Measurements from ENCODE around the gene EIF3F.

The EIF3F gene

GRCh38 chr11:7986768-7987559 lies at the start of gene EIF3F:
Gene EIF3F (plus strand): TSS chr11:7987337. CDS start chr11:7987353, 16 bp downstream.
- peak; percentile 65 to 80 (median 73) for DNase-seq (ENCODE audit: low read depth in 4 of 4, low spot score in 1 of 4)

GRCh38 chr11:7941146-7941545 lies 46.0 kb upstream of the EIF3F start:
- DNase-seq (ENCODE audit: low read depth in 4 of 4, low spot score in 1 of 4): no peak

GRCh38 chr11:7941608-7942007 lies 45.5 kb upstream of the EIF3F start, which contains the start of gene OR10A3:
Gene OR10A3 (minus strand): TSS chr11:7941708. CDS start chr11:7939520, 2,188 bp downstream.
- DNase-seq (ENCODE audit: low read depth in 4 of 4, low spot score in 1 of 4): no peak

GRCh38 chr11:7944123-7944522 lies 43.0 kb upstream of the EIF3F start:
- DNase-seq (ENCODE audit: low read depth in 4 of 4, low spot score in 1 of 4): no peak

- no peak for DNase-seq (ENCODE audit: low read depth in 4 of 4, low spot score in 1 of 4)
These were observed 37.2 kb upstream of the EIF3F start for GRCh38 chr11:7949934-7950333.

- DNase-seq (ENCODE audit: low read depth in 4 of 4, low spot score in 1 of 4): no peak
These were observed 31.9 kb upstream of the EIF3F start for GRCh38 chr11:7955191-7955590.

GRCh38 chr11:7964261-7964660 lies 22.9 kb upstream of the EIF3F start:
- DNase-seq (ENCODE audit: low read depth in 4 of 4, low spot score in 1 of 4): no peak

- DNase-seq (ENCODE audit: low read depth in 4 of 4, low spot score in 1 of 4): no peak
These were observed 22.3 kb upstream of the EIF3F start for GRCh38 chr11:7964873-7965272.

- DNase-seq (ENCODE audit: low read depth in 4 of 4, low spot score in 1 of 4): no peak
These were observed 21.8 kb upstream of the EIF3F start, which contains the start of gene NLRP10 for GRCh38 chr11:7965386-7965785. Gene NLRP10 (minus strand): TSS chr11:7965447. CDS start chr11:7963495, 1,952 bp downstream.

GRCh38 chr11:7967097-7967496 lies 20.0 kb upstream of the EIF3F start:
- DNase-seq (ENCODE audit: low read depth in 4 of 4, low spot score in 1 of 4): no peak

- no peak for DNase-seq (ENCODE audit: low read depth in 4 of 4, low spot score in 1 of 4)
These were observed 19.3 kb upstream of the EIF3F start for GRCh38 chr11:7967826-7968225.

- no peak for DNase-seq (ENCODE audit: low read depth in 4 of 4, low spot score in 1 of 4)
These were observed 18.5 kb upstream of the EIF3F start for GRCh38 chr11:7968686-7969085.

GRCh38 chr11:7969756-7970646 lies 17.1 kb upstream of the EIF3F start:
- DNase-seq (ENCODE audit: low read depth in 4 of 4, low spot score in 1 of 4): no peak

GRCh38 chr11:7971846-7972245 lies 15.3 kb upstream of the EIF3F start:
- DNase-seq (ENCODE audit: low read depth in 4 of 4, low spot score in 1 of 4): no peak

GRCh38 chr11:7973011-7973410 lies 14.1 kb upstream of the EIF3F start:
- DNase-seq (ENCODE audit: low read depth in 4 of 4, low spot score in 1 of 4): no peak

GRCh38 chr11:7974668-7975067 lies 12.5 kb upstream of the EIF3F start:
- DNase-seq (ENCODE audit: low read depth in 4 of 4, low spot score in 1 of 4): no peak

GRCh38 chr11:7977232-7977917 lies 9.8 kb upstream of the EIF3F start:
- no peak for DNase-seq (ENCODE audit: low read depth in 4 of 4, low spot score in 1 of 4)

GRCh38 chr11:7981619-7982157 lies 5.4 kb upstream of the EIF3F start:
- DNase-seq (ENCODE audit: low read depth in 4 of 4, low spot score in 1 of 4): no peak

GRCh38 chr11:7982582-7983119 lies 4.5 kb upstream of the EIF3F start:
- no peak for DNase-seq (ENCODE audit: low read depth in 4 of 4, low spot score in 1 of 4)

GRCh38 chr11:7983832-7984590 lies 3.1 kb upstream of the EIF3F start:
- DNase-seq (ENCODE audit: low read depth in 4 of 4, low spot score in 1 of 4): no peak

All from stimulated activated CD4-positive, alpha-beta T cell treated with anti-CD3 and anti-CD28 coated beads, Interleukin-1b, Interleukin-23, amount 100 ng/mL, for 24 hours (primary cell).